ENCODE data around the gene CERK.

Gene CERK

GRCh38 chr22:46714550-46714949 is 23.5 kb downstream of the CERK start:
- H3K27me3 ChIP-seq (ENCODE audit: insufficient read depth, low read depth): no peaks in the 10 kb centered on the region
- H3K36me3 ChIP-seq (ENCODE audit: insufficient read depth): no peaks in the 10 kb centered on the region
- H3K27ac ChIP-seq: no peak overlapping the region
- no peaks in the 10 kb centered on the region for H3K79me2 ChIP-seq (ENCODE audit: insufficient read depth, low read depth)
- no peak overlapping the region for H3K9ac ChIP-seq
- H3K4me3 ChIP-seq (IDR thresholded peaks at IDR 0.05; ENCODE audit: insufficient read depth, low read depth, low read length): no peak overlapping the region
- no peaks in the 10 kb centered on the region for H4K20me1 ChIP-seq (ENCODE audit: insufficient read depth)
- TF ChIP-seq, protein P1, sequence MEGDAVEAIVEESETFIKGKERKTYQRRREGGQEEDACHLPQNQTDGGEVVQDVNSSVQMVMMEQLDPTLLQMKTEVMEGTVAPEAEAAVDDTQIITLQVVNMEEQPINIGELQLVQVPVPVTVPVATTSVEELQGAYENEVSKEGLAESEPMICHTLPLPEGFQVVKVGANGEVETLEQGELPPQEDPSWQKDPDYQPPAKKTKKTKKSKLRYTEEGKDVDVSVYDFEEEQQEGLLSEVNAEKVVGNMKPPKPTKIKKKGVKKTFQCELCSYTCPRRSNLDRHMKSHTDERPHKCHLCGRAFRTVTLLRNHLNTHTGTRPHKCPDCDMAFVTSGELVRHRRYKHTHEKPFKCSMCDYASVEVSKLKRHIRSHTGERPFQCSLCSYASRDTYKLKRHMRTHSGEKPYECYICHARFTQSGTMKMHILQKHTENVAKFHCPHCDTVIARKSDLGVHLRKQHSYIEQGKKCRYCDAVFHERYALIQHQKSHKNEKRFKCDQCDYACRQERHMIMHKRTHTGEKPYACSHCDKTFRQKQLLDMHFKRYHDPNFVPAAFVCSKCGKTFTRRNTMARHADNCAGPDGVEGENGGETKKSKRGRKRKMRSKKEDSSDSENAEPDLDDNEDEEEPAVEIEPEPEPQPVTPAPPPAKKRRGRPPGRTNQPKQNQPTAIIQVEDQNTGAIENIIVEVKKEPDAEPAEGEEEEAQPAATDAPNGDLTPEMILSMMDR (conservative IDR thresholded peaks at IDR 0.05; ENCODE audit: low read depth, low read length): no peak
- no peak overlapping the region for H3K4me2 ChIP-seq
- H2AFZ ChIP-seq (ENCODE audit: low read depth): no peak overlapping the region
- H3K4me1 ChIP-seq (ENCODE audit: low read depth, poor library complexity, severe bottlenecking): no peaks in the 10 kb centered on the region

DNA sequence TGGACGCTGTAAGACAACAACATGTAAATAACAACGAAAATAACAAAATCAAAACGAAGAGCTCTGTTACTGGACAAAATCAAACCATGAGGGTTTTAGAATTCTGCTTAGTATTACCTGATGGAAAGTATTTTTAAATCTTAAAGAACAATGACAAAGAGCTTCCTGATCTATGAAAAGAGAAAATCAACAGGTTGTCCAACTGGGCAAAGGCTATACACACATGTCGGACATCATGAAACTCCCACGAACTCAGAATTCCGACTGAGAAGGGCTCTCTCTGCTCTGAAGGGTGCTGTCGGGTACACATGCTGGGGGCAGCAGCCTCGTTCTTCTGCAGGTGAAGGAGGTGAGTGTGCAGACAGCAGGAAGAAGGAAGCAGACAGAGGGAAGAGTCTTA is 25.8 kb downstream of the CERK start:
- no peaks in the 10 kb centered on the region for H4K20me1 ChIP-seq (ENCODE audit: insufficient read depth)
- H3K27ac ChIP-seq: no peak overlapping the region
- H3K4me1 ChIP-seq (ENCODE audit: low read depth, poor library complexity, severe bottlenecking): no peaks in the 10 kb centered on the region
- no peak overlapping the region for H3K9ac ChIP-seq
- no peak overlapping the region for H2AFZ ChIP-seq (ENCODE audit: low read depth)
- no peak overlapping the region for H3K4me3 ChIP-seq (IDR thresholded peaks at IDR 0.05; ENCODE audit: insufficient read depth, low read depth, low read length)
- H3K4me2 ChIP-seq: no peak overlapping the region
- no peaks in the 10 kb centered on the region for H3K36me3 ChIP-seq (ENCODE audit: insufficient read depth)
- no peaks in the 10 kb centered on the region for H3K27me3 ChIP-seq (ENCODE audit: insufficient read depth, low read depth)
- H3K79me2 ChIP-seq (ENCODE audit: insufficient read depth, low read depth): no peaks in the 10 kb centered on the region
- TF ChIP-seq, protein P1 (conservative IDR thresholded peaks at IDR 0.05; ENCODE audit: low read depth, low read length): no peak

GRCh38 chr22:46710806-46711205 is 27.2 kb downstream of the CERK start:
- H3K4me1 ChIP-seq (ENCODE audit: low read depth, poor library complexity, severe bottlenecking): no peaks in the 10 kb centered on the region
- no peaks in the 10 kb centered on the region for H3K27me3 ChIP-seq (ENCODE audit: insufficient read depth, low read depth)
- H3K36me3 ChIP-seq (ENCODE audit: insufficient read depth): no peaks in the 10 kb centered on the region
- TF ChIP-seq, protein P1 (conservative IDR thresholded peaks at IDR 0.05; ENCODE audit: low read depth, low read length): no peak
- no peak overlapping the region for H2AFZ ChIP-seq (ENCODE audit: low read depth)
- H4K20me1 ChIP-seq (ENCODE audit: insufficient read depth): no peaks in the 10 kb centered on the region
- no peak overlapping the region for H3K27ac ChIP-seq
- no peaks in the 10 kb centered on the region for H3K79me2 ChIP-seq (ENCODE audit: insufficient read depth, low read depth)
- no peak overlapping the region for H3K9ac ChIP-seq
- no peak overlapping the region for H3K4me3 ChIP-seq (IDR thresholded peaks at IDR 0.05; ENCODE audit: insufficient read depth, low read depth, low read length)
- no peak overlapping the region for H3K4me2 ChIP-seq

- Histone ChIP-seq H3K27me3 (ENCODE audit: insufficient read depth, low read depth) (no peaks in the 10 kb centered on the region), H3K4me2 (no peak overlapping the region), H4K20me1 (ENCODE audit: insufficient read depth) (no peaks in the 10 kb centered on the region), H3K79me2 (ENCODE audit: insufficient read depth, low read depth) (no peaks in the 10 kb centered on the region), H2AFZ (ENCODE audit: low read depth) (no peak overlapping the region), H3K27ac (no peak overlapping the region), H3K36me3 (ENCODE audit: insufficient read depth) (no peaks in the 10 kb centered on the region), H3K4me3 (IDR thresholded peaks at IDR 0.05; ENCODE audit: insufficient read depth, low read depth, low read length) (no peak overlapping the region), H3K9ac (no peak overlapping the region), H3K4me1 (ENCODE audit: low read depth, poor library complexity, severe bottlenecking) (no peaks in the 10 kb centered on the region)
- TF ChIP-seq, protein P1 (conservative IDR thresholded peaks at IDR 0.05; ENCODE audit: low read depth, low read length): no peak
These were observed 29.2 kb downstream of the CERK start for GRCh38 chr22:46708766-46709330.
